Stimulated activated CD8-positive, alpha-beta memory T cell treated with anti-CD3 and anti-CD28 coated beads, Interleukin-2, amount 100 ng/mL, for 48 hours (primary cell): Measurements from ENCODE around the gene HSDL1.

ENCODE experiments used
- DNase-seq, 2 donors: peaks; one replicate each; pipeline ENCODE4 v3.0.0-alpha.2; 2020; ENCODE audit warnings: low read depth in 2 of 2

HSDL1 gene

DNA sequence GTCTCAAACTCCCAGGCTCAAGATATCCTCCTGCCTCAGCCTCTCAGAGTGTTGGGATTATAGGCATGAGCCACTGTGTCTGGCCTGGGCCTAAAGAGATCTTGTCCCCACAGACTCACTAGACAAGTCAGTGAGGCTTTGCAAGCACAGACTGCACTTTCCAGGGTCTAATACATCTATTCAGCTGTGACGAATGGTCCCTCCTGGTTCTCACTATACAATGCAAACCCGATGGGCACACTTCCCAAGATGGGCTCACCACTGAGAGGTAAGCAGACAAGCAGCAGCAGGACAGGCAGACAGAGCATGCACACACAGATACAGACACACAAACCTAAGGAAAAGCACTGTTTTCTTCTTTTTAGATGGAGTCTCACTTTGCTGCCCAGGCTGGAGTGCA lies 37.1 kb downstream of the HSDL1 start:
- DNase-seq, result no peak

DNA sequence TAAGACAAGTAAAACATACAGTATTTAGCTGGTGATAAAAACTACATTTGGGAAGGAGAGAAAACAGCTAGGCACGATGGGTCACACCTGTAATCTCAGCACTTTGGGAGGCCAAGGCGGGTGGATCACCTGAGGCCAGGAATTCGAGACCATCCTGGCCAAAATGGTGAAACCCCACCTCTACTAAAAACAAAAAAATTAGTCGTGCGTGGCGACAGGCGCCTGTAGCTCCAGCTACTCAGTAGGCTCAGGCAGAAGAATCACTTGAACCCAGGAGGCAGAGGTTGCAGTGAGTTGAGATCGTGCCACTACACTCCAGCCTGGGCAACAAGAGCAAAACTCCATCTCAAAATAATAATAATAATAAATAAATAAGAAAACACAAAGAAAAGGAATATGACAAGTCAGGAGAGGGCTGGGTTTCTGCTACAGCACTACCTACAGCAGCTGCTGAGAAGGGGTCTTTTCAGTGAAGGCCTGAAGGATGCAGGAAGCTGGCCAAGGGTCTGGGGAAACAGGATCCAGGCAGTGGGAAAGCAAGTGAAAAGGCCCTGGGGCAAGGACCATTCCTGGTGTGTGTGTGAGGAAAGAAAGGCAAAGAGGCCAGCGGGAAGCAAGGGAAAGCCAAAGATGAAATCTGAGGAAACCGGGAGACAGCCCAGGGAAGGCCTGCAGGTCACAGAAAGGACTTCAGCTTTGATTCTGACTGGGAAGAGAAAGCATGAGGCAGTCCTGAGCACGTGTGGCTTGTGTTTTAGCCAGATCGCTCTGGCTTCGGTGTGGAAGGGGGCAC lies 38.8 kb downstream of the HSDL1 start:
- DNase-seq, result no peak

- no peak for DNase-seq
These were observed 39.6 kb downstream of the HSDL1 start for GRCh38 chr16:84105301-84105815.

DNA sequence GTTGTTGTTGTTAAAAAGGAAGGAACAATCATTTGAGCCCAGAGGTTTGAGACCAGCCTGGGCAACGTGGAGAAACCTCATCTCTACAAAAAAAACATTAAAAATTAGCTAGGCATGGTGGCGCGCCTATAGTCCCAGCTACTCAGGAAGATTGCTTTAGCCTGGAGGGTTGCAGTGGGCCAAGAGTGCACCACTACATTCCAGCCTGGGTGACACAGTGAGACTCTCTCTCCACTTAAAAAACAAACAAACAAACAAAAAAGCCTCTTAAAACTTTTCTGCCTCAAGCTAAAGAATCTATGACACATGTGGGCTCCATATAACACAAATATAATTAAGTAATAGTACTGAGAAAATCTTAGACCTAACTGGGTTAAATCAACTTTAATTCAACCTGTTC lies 40.7 kb downstream of the HSDL1 start:
- no peak for DNase-seq

GRCh38 chr16:84103678-84104077 lies 41.3 kb downstream of the HSDL1 start:
- no peak for DNase-seq

DNA sequence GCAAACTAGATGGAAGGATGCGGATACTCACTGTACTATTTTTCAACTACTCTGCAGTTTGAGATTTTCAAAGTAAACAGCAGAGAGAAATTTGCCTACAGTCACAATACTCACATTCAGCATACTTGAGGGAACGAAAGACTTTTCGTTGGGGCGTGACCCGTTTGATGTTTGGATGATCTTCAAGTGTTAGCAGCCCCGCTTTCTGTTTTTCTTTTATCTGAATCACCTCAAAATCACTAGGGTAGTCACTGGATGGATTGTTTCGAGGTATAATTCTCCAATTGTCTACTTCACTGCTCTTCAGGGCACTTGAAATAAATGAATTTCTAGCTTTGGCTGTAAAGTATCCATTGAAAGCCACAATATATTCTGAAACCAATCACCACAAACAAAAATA lies 46.0 kb downstream of the HSDL1 start:
- DNase-seq, result no peak

DNA sequence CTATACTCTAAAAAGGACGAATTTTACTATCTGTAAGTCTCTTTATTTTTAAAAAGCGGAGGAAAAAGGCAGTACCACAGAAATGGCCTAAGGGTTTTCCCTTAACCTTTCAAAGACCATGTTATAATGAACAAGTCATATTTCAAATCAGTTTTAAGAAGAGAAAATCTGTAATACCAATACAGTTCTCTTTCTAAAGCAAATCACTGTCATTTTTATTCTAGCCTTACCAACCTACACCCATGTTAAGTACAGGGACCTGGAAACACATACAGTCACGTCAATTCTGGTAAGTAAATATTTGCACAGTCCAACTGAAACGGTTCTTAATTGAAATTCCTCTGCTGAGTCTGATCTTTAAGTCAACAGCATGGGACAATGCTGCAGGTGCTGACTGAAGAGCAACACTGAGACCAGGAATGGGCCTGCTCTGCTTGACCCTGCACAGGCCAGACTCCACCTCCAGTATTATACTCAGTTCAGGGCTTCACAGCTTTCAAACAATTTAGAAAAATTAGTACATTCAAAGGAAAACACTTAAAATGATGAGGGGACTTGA lies 48.5 kb downstream of the HSDL1 start:
- no peak for DNase-seq

DNA sequence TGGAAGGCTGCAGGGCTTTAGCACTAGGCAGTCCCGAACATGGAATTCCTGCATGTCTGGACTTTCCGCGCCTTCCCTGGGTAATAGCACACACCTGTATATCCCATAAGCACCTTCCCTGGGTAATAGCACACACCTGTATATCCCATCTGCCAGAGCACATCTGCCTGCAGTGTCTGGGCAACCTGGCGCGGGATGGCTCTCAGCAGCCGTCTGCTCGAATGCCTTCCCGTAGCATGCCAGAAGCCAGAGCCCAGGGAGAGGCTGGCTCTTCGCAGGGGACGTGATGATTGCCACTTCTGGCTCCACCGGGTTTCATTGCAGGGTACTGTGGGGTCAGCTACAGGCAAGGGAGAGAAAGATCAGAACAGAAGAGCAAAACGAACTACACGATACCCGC lies 49.5 kb downstream of the HSDL1 start:
- no peak for DNase-seq

- DNase-seq, result no peak
These were observed 51.1 kb downstream of the HSDL1 start for GRCh38 chr16:84093879-84094270.

GRCh38 chr16:84093120-84093878 lies 51.7 kb downstream of the HSDL1 start:
- DNase-seq, result no peak

- no peak for DNase-seq
These were observed 53.5 kb downstream of the HSDL1 start for GRCh38 chr16:84091460-84091859.

DNA sequence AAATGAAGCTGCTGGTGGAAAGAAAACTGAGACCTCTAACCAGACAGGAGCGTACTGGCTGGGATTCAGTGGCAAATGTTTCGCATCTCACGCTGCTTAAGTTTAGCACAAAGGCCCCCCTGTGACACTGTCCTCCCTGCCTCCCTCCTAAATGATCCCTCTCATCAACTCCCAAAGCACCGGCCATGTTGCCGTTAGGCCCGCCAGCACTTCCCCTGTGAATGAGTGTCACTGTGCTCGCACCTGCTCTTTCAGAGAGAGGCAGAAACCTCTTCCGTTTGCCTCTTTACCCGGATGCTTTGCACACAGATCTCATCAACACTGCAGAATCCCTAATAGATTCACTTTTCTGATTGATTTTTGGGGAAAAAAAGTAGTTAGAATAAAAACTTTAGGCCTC lies 54.8 kb downstream of the HSDL1 start:
- DNase-seq, result no peak

DNA sequence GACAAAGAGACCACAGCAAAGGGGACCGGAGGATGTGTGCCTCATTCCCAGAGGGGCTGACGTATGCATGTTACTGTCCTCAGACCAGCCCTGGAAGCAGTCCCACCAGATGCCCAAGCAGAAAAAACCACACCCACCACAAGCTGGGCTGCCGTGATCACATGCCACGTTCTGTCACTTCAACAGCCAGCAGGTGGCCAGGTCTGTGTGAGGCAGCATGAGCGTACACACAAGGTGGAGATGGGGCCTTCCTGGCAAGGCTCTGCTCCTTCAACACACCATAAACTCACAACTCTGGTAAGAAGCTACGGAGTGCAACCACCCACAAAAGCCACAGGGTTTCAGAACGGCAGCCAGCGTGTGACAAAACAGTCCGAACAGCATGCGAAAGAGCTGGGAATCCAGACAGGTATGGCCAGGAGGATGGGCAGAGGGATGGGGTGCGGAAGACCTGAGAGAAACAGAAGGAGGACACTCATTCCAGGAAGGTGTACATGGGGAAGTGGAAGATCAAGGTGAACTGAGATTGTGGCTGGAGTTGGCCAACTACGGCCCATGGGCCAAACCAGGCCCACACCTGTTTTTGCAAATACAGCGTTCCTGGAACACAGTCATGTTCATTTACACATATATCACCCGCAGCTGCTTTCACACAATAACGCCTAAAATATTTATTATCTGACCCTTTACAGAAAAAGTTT lies 56.1 kb downstream of the HSDL1 start:
- DNase-seq, result peak; percentile 36 to 41

DNA sequence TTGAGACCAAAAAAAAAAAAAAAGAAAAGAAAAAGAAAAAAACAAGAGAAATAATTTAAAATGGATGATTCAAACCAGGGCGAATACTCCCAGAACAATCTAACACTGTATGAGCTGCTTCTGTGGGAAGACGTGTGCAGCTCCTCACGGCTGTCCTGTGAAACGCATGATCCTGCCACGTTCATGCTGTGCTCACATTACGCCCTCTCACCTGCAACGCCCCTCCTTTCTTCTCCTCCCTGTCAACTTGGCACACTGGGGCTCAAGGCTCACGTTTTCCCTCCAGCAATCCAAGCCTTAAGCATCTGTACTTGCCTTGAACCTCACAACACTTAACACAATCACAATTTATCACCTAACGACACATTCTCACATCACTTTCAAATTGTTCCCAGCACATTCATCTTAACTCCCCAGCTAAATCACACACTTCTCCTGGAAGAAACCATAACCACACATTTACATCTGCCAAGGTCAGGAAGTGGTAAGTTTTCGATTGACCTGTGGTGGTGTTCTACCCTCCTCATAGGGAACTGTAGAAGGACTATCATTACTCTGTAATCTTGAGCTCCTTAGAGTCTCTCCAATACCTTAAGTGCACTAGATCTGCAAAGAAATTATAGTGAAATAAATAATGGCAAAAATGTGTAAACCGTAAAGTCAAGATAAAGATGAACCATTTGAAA lies 57.4 kb downstream of the HSDL1 start:
- no peak for DNase-seq

- DNase-seq, result no peak
These were observed 58.0 kb downstream of the HSDL1 start for GRCh38 chr16:84087001-84087400.

- no peak for DNase-seq
These were observed 58.6 kb downstream of the HSDL1 start for GRCh38 chr16:84086341-84086740.

GRCh38 chr16:84085773-84086172 lies 59.2 kb downstream of the HSDL1 start:
- DNase-seq, result no peak

DNA sequence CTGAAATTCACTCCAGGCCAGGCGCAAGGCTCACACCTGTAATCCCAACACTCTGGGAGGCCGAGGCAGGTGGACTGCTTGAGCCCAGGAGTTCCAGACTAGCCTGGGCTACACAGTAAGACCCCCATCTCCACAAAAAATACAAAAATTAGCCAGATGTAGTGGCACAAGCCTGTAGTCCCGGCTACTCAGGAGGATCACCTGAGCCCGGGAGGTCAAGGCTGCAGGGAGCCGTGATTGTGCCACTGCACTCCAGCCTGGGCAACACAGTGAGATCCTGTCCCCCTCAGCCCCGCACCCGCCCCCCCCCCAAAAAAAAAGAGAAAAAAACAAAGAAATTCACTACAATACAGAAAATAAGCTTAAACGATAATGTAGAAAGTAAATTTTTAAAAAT lies 59.7 kb downstream of the HSDL1 start:
- DNase-seq, result no peak

DNA sequence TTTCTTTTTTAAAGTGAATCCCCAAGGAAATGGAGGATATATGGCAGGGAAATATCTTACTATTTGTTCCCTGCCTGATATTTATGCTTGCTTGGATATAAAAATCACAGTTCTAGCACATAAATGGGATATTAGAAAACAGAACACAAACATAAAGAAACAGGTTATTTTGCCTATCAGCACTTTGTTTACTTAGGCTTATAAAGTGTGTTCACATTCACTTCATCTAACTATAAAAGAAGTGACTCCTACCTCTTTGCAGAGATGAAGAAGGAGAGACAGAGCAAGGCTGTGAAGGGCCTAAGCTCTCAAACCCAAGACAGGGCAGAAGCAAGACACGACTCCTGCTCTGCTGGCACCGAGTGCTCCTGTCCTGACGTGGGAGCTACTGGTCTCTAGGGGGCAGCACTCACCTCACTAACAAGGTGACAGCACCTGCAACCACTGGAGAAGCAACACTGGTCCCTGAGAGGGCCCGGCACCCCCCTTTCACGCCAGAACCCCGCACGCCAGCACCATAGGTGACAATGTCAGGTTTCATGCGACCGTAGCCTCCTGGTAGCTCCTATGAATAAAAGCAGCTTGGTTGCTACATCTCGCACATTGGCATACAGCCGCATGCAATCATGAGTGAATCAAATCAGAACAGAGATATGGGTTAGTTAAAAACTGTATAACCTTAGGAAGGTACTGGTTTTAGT lies 60.3 kb downstream of the HSDL1 start:
- peak; percentile 25 to 48 for DNase-seq

GRCh38 chr16:84082835-84083569 lies 62.0 kb downstream of the HSDL1 start:
- no peak for DNase-seq
